Lower lobe of right lung (tissue), 2 donors: ENCODE data around the gene ATAD3A. TPM values are rescaled to one million over a fixed set of nuclear protein-coding genes. Genes with fewer than 3 reads are reported as not detected.
A peak's percentile ranks its signal among the peaks of the same experiment; 100 is the strongest.

Experiments
- ATAC-seq, 2 donors: fragments of 200-7000 bp; cut with Tn5 transposase; one replicate each; pipeline ENCODE4 v1.9.1; 2020 to 2022; ENCODE audit warnings: mild to moderate bottlenecking in 2 of 2, moderate library complexity in 2 of 2
- DNase-seq: peaks from one replicate; pipeline ENCODE4 v3.0.0-alpha.2; 2020
- H3K27ac ChIP-seq: fragments of 200-600 bp; one replicate; pipeline ENCODE4 v1.8.0; 2022
- H3K27me3 ChIP-seq: fragments of 200-600 bp; one replicate; pipeline ENCODE4 v1.8.0; 2022; ENCODE audit warnings: low read depth
- H3K36me3 ChIP-seq: fragments of 200-600 bp; one replicate; pipeline ENCODE4 v1.8.0; 2022; ENCODE audit warnings: mild to moderate bottlenecking
- H3K4me1 ChIP-seq: fragments of 200-600 bp; one replicate; pipeline ENCODE4 v1.8.0; 2022
- H3K4me3 ChIP-seq: fragments of 200-600 bp; one replicate; pipeline ENCODE4 v1.8.0; 2022; ENCODE audit warnings: mild to moderate bottlenecking
- H3K9me3 ChIP-seq: fragments of 200-600 bp; one replicate; pipeline ENCODE4 v1.8.0; 2022
- CTCF ChIP-seq: fragments of 200-600 bp; IDR thresholded peaks from one replicate; pipeline ENCODE4 v1.8.0; 2022; ENCODE audit warnings: antibody characterized with exemption, mild to moderate bottlenecking
- intact Hi-C: fragments of 100-400 bp; cut with DNase I; formaldehyde crosslinking; loops from one replicate; pipeline ENCODE4 v1.11.0; 2022
- total RNA-seq: library from RNA; stranded (reverse); fragmentation: NEBNext Ultra II Directional; extraction: Animal tissue kit (Norgen Biotek cat#: 25700); gene quantifications from one replicate; pipeline ENCODE4 v1.2.1, GENCODE V29; 2021
- donor health status: DM: no; HTN: yes; CAD: no; lungs with severe emphysema.

ATAD3A gene
- total RNA-seq, 1 donor from 2014 or later = 14.1 TPM

DNA sequence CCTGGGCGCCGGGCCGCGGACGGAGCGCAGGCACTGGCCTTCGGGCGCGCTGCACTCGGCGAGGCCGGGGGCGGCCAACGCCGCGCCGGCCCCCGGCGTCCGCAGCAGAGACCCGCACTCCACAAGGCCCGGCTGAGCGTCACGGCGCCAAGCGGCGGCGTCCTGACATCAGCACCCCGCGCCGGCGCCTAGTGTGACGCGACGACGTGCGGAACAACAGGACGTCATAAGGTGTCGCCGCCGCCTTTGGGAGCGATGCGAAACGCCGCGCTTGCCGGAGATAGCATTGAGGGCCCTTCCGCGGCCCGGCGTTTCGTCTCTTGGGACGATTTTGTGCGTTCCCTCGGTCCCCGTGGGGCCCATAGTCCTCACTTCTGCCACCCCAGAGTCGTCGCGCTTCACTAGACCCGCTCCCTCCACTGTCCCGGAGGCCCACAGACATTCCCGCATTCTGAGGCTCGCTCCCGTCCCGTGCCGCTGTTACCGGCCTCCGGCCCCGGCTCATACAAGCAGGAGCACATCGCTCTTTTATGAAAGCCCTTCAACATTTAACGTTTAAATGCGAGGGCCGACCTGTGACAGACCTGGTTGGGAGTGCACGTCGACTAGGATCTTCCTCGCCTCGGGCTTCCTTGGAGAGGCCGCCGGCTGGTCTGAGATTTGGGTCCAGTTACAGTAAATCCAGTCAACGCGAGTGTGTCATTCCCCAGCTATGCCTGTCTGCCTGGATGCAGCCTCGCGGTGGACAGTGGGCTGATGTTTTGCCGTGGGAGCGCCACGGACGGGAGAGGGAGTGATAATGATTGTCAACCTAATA lies 63.0 kb downstream of the ATAD3A start, which contains the start of gene SSU72:
Gene SSU72, minus strand, starts transcription at position 143 of the 817 bp plus-strand sequence. CDS start 306 bp downstream, outside the sequence.
- H3K27me3 ChIP-seq = no peaks in the 10 kb centered on the region
- H3K9me3 ChIP-seq = no peaks in the 10 kb centered on the region
- peak within 1 kb of the TSS; percentile 89 for H3K4me3 ChIP-seq
- no peak for TF ChIP-seq CTCF
- peak; percentile 95 to 96 for ATAC-seq
- H3K4me1 ChIP-seq = peaks cover 34% of the 10 kb centered on the region
- intact Hi-C loops = no loop called here
- DNase-seq = peak; percentile 97
- H3K36me3 ChIP-seq = peaks cover 9% of the 10 kb centered on the region
- H3K27ac ChIP-seq = peak within 1 kb of the TSS; percentile 100

DNA sequence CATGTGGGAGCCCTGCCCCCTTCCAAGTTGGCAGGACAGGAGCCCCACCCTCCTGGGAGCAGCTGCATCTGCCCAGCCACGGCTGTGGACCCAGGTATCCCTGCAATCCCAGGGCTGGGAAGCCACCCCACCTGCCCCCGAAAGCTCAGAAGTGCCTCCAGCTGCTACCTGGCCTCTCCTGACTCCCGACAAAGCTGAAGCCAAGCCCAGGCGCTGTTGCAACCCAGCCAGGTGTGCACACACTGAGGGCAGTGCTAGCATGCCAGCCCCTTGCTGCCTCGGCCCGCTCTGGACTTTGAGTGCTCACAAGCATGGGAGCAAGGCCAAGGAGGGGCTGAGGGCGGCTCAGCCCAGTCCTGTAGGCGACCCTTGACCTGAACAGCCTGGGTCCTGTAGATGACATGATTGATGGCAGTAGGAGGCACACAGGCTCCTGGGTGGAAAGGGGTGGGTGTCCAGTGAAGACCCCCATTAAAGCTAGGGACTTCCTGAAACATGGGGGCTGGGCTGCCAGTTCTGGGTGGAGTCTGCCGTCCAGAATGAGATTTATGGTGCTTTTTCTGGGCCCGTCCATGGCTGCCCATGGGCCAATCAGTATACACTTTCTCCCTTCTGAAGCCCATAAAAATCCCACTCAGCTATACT lies 65.5 kb downstream of the ATAD3A start:
- H3K27me3 ChIP-seq = no peaks in the 10 kb centered on the region
- no peak for TF ChIP-seq CTCF
- H3K36me3 ChIP-seq = no peaks in the 10 kb centered on the region
- intact Hi-C loops = no loop called here
- H3K9me3 ChIP-seq = no peaks in the 10 kb centered on the region
- H3K4me1 ChIP-seq = peaks cover 20% of the 10 kb centered on the region
- DNase-seq = no peak
- no peak for ATAC-seq
- no peak overlapping the region for H3K4me3 ChIP-seq
- no peak overlapping the region for H3K27ac ChIP-seq

DNA sequence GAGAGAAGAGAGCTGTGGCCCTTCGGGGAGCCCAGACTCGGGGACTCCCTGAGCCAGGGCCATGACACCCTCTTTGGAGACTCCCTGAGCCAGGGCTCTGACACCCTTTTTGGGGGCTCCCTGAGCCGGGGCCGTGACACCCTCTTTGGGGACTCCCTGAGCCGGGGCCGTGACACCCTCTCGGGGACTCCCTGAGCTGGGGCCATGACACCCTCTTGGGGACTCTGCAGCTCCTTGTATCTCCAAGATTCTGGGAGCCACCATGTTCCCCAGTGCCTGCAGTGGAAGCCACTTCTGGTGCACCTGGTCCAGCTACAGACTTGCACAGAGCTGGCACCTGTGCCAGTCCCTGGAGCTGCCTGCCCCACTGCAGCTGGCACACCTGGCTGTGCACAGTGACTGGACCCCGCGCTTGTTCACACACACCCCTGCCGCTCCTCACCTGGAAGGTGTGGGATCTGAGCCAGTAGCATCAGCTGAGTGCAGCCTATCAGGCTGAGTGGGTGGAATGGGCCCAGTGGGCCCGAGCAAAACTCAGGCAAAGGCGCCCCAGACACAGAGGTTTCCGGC lies 66.5 kb downstream of the ATAD3A start:
- Histone ChIP-seq H3K4me3 (no peak overlapping the region), H3K27me3 (no peaks in the 10 kb centered on the region), H3K27ac (no peak overlapping the region), H3K4me1 (peaks cover 11% of the 10 kb centered on the region), H3K9me3 (no peaks in the 10 kb centered on the region), H3K36me3 (no peaks in the 10 kb centered on the region)
- no peak for DNase-seq
- no peak for TF ChIP-seq CTCF
- ATAC-seq = no peak
- intact Hi-C loops = no loop called here

- no peak for ATAC-seq
- intact Hi-C loops = no loop called here
- Histone ChIP-seq H3K27me3 (no peaks in the 10 kb centered on the region), H3K4me3 (no peak overlapping the region), H3K27ac (no peak overlapping the region), H3K9me3 (no peaks in the 10 kb centered on the region), H3K4me1 (no peaks in the 10 kb centered on the region), H3K36me3 (no peaks in the 10 kb centered on the region)
- no peak for DNase-seq
- TF ChIP-seq CTCF = no peak
Observed at GRCh38 chr1:1582585-1583346, 70.8 kb downstream of the ATAD3A start.

GRCh38 chr1:1583347-1584010 lies 71.5 kb downstream of the ATAD3A start:
- H3K4me3 ChIP-seq = no peak overlapping the region
- no peaks in the 10 kb centered on the region for H3K4me1 ChIP-seq
- intact Hi-C loops = no loop called here
- no peak overlapping the region for H3K27ac ChIP-seq
- DNase-seq = no peak
- no peaks in the 10 kb centered on the region for H3K36me3 ChIP-seq
- peak in 1 of 2 donors; percentile 17 for ATAC-seq
- H3K9me3 ChIP-seq = no peaks in the 10 kb centered on the region
- no peak for TF ChIP-seq CTCF
- no peaks in the 10 kb centered on the region for H3K27me3 ChIP-seq
